ENCODE results near the gene CPB2.

Gene CPB2

GRCh38 chr13:46050771-46051170 is 54.1 kb downstream of the CPB2 start:
- DNase-seq (ENCODE audit: low spot score): no peak

DNA sequence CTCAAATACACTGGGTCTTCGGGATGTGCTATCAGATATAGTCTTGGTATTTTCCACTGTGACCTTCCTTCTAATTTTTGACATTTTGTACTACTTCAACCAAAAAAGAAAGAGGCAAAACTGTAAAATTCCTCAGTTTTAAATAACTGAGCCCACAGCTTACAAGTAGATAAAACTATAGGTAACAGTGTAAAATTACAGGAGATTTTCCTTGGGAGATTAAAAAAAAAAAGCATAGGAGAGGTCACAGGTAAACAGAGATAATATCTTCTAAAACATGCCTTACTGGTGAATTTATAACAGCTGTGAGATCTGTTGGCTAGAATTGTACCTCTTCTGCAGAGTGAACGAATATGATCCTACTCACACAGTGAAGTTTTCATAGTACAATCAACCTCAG is 59.4 kb downstream of the CPB2 start:
- no peak for DNase-seq (ENCODE audit: low spot score)

GRCh38 chr13:46043647-46044046 is 61.2 kb downstream of the CPB2 start:
- no peak for DNase-seq (ENCODE audit: low spot score)

- DNase-seq (ENCODE audit: low spot score): no peak
Measured at GRCh38 chr13:46041419-46041839, 63.4 kb downstream of the CPB2 start.

DNA sequence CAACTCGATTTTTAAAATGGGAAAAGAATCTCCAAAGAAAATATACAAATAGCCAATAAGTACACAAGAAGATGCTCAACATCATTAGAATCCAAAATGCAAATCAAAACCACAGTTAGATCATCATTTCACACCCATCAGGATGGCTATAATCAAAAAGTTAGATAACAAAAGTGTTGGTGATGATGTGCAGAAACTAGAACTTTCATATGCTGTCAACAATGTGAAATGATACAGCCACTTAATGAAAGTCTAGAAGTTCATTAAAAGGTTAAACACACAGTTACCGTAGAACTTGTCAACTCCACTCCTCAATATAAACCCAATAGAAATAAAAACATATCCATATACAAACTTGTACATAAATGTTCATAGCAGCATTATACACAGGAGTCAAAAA is 64.1 kb downstream of the CPB2 start:
- no peak for DNase-seq (ENCODE audit: low spot score)

DNA sequence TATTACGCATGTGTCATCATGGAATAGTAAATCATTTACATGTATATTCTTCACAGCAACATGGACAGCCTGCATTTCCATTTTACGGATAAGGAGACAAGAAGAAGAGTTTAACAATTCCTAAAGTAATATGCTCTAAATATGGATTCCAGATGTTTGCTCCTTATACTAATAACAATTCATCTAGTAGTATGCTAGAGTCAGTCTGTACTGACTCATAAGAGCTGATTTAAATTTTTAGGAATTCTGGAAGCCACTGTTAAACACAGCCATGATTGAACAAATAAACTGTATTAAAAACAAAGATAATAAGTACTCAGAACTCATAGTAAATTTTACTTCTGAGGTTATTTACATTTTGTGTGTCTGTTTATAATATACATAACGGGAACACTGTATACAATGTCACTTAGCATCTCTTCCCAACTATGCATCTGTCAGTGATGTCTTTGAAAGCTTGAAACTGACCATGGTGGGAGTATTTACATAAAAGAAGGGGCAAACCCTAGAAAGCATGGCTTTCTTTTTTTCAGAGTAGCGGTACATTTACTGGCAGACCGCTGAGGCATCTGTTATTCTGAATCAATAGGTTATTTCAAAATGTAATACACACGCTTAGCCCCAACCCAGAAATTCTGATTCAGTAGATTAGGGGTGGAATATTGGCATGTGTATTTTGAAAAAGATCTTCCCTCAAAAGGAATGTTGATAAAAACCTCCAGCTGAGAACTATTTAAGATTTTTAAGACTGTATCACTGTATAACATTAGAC is 65.2 kb downstream of the CPB2 start:
- DNase-seq (ENCODE audit: low spot score): no peak

DNA sequence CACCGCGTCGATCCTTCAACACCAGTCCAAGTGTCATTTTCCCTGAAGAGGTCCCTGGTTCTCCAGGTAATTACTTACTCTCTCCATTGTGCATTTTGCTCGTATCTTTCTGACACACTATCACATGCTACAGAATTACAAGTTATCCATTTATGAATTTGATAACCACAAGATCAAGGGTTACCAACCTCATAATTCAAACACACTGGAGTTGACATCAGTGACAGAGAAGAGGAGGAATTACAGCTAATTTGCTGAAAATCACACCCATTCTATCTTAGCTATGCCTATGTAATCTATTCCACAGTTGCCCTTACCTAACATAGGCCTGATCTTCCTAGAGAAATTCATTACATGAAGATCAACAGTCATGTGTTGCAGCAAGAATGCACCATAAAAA is 66.5 kb downstream of the CPB2 start:
- DNase-seq (ENCODE audit: low spot score): no peak

- no peak for DNase-seq (ENCODE audit: low spot score)
Measured at GRCh38 chr13:46035066-46035465, 69.8 kb downstream of the CPB2 start.

DNA sequence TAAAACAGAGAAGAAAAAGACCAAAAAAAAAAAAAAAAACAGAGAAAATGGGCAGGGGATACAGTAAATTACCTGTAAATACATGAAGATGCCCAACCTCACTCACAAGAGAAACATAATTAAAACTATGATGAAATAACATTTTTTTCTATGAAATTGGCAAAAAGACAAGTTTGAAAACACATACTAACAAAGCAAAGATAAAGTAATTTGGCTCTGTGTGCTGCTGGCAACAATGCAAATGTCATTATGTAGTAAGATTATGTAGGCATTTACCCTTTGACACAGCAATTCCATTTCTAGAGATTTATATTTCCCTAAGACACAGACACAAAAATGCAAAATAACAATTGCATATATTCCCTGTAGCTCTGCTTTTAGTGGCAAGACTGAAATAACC is 72.5 kb downstream of the CPB2 start:
- no peak for DNase-seq (ENCODE audit: low spot score)

GRCh38 chr13:46031581-46032263 is 73.1 kb downstream of the CPB2 start:
- no peak for DNase-seq (ENCODE audit: low spot score)

GRCh38 chr13:46025157-46025556 is 79.7 kb downstream of the CPB2 start:
- no peak for DNase-seq (ENCODE audit: low spot score)

DNA sequence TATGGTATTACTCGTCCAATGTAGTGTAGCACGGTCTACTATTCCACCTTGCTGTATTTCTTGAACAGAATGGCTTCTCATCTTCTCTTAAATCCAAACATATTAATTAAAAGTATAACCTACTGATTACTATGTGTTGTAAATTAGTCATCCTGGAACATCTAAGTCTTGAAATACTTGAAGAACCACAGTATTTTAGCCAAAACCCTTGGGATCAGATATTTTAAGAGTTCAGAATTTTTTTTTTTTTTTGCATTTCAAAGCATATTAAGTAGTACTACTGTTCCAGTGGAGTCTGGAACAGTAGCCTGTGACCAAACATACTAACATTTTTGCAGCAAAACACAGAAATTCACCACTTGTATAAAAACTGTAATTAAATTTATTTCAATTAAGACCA is 82.4 kb downstream of the CPB2 start:
- no peak for DNase-seq (ENCODE audit: low spot score)

GRCh38 chr13:46016216-46016615 is 88.6 kb downstream of the CPB2 start:
- DNase-seq (ENCODE audit: low spot score): no peak

DNA sequence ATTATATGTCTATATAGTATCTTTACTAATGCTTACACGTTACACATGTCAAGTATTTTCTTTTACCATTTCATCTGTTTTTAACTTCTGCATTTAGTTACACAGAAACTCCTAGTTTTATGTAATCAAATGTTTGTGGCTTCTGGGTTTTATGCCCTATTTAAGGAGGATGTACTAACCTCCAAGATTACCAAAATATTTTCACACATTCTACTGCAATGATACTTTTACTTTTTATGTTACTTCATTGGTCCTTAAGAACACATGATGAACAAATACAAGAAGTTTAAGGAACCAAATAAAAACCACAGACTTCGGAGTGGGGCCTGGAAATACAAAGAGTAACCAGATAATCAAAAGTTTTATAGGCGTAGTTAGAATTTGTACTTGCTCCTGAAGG is 89.5 kb downstream of the CPB2 start:
- DNase-seq (ENCODE audit: low spot score): no peak

DNA sequence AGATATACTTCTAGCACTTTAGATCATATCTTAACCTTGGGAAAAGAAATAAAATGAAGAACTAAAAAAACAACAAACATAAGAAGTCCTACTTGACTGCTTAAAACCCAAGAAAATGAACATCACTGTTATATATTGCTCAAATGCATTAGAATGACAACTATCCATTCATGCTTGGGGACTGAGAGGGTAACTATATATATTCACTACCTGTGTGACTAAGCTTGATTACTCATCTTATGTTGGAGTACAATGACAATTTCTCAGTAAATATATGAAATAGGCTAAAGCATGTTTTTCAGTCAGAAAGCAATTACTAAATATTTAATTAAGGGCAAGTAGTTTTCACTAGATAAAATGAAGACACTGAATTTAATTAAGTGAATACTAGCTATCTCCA is 92.4 kb downstream of the CPB2 start:
- no peak for DNase-seq (ENCODE audit: low spot score)

DNA sequence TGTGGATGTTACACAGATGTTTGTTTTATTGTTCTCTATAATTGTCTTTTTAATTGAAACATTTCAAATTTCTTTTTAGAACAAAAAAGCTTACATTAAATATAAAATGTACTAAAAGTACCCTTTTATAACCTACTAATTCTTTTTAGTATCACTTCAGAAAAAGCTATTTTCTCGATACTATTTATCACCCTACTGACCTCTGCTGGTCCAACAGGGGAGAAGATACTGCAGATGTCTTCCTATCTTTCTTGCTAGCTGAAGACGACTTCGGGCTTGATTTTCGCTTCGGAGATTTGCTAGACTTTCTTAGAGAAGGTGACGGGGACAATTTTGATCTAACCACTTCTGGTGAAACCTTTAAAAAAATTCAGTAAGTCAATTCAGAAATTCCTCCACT is 94.7 kb downstream of the CPB2 start:
- DNase-seq (ENCODE audit: low spot score): no peak

- DNase-seq (ENCODE audit: low spot score): no peak
Measured at GRCh38 chr13:46008631-46009030, 96.2 kb downstream of the CPB2 start.

GRCh38 chr13:46006688-46007452 is 98.0 kb downstream of the CPB2 start:
- DNase-seq (ENCODE audit: low spot score): no peak

- no peak for DNase-seq (ENCODE audit: low spot score)
Measured at GRCh38 chr13:46004491-46004890, 100.3 kb downstream of the CPB2 start.

Measured in HuH-7.5 (cell line).